Astrocyte (in vitro differentiated cells and primary cell): ENCODE measurements around the gene CCDC136. TPM values are rescaled to one million over a fixed set of nuclear protein-coding genes. Genes with fewer than 3 reads are reported as not detected.

Source experiments
- DNase-seq: peaks from one replicate; pipeline ENCODE4 v3.0.0-alpha.2; 2010; ENCODE audit warnings: low read depth
- FAIRE-seq: peaks from 2 replicates; lab custom pipeline; 2011; peaks lifted over from hg19 to GRCh38; lab: Jason Lieb, UNC
- H2AFZ ChIP-seq: 2 replicates; pipeline ENCODE4 v1.6.0; 2012; ENCODE audit warnings: low read depth, low read length, inconsistent platforms
- H3K27ac ChIP-seq: 2 replicates; pipeline ENCODE4 v1.5.1; 2011; ENCODE audit warnings: low read depth, low read length, inconsistent platforms
- H3K27me3 ChIP-seq: 2 replicates; pipeline ENCODE4 v1.6.0; 2011; ENCODE audit warnings: low read length, inconsistent platforms; ENCODE audit not compliant: insufficient read depth
- H3K36me3 ChIP-seq: 2 replicates; pipeline ENCODE4 v1.5.1; 2011; ENCODE audit warnings: low read length, inconsistent platforms; ENCODE audit not compliant: insufficient read depth
- H3K4me1 ChIP-seq: 2 replicates; pipeline ENCODE4 v1.5.1; 2011; ENCODE audit warnings: low read length, inconsistent platforms; ENCODE audit not compliant: insufficient read depth
- H3K4me2 ChIP-seq: 2 replicates; pipeline ENCODE4 v1.6.0; 2012; ENCODE audit warnings: low read length, inconsistent platforms
- H3K4me3 ChIP-seq: 2 replicates; pipeline ENCODE4 v1.5.1; 2011; ENCODE audit warnings: low read depth, mild to moderate bottlenecking, low read length, inconsistent platforms; ENCODE audit not compliant: insufficient read depth
- H3K79me2 ChIP-seq: 2 replicates; pipeline ENCODE4 v1.6.0; 2012; ENCODE audit warnings: mild to moderate bottlenecking, low read length, inconsistent platforms; ENCODE audit not compliant: insufficient read depth
- H3K9ac ChIP-seq: 2 replicates; pipeline ENCODE4 v1.6.0; 2012; ENCODE audit warnings: mild to moderate bottlenecking, low read length, inconsistent platforms
- H3K9me3 ChIP-seq: 2 replicates; pipeline ENCODE4 v1.5.1; 2012; ENCODE audit warnings: low read depth, mild to moderate bottlenecking, low read length, inconsistent platforms; ENCODE audit not compliant: insufficient read depth
- H4K20me1 ChIP-seq: 2 replicates; pipeline ENCODE4 v1.6.0; 2012; ENCODE audit warnings: low read length, inconsistent platforms; ENCODE audit not compliant: insufficient read depth
- H3K27ac Mint-ChIP-seq: one replicate; pipeline ENCODE4 v1.8.0; 2021; ENCODE audit warnings: mild to moderate bottlenecking, mixed read lengths; ENCODE audit not compliant: unreplicated experiment
- H3K27me3 Mint-ChIP-seq: one replicate; pipeline ENCODE4 v1.8.0; 2021; ENCODE audit warnings: low read depth, mixed read lengths; ENCODE audit not compliant: unreplicated experiment
- H3K36me3 Mint-ChIP-seq: one replicate; pipeline ENCODE4 v1.8.0; 2021; ENCODE audit warnings: low read depth, mixed read lengths; ENCODE audit not compliant: unreplicated experiment
- H3K4me1 Mint-ChIP-seq: one replicate; pipeline ENCODE4 v1.8.0; 2021; ENCODE audit warnings: low read depth, mixed read lengths; ENCODE audit not compliant: unreplicated experiment
- H3K4me3 Mint-ChIP-seq: one replicate; pipeline ENCODE4 v1.8.0; 2021; ENCODE audit warnings: mild to moderate bottlenecking, moderate library complexity, mixed read lengths; ENCODE audit not compliant: unreplicated experiment
- H3K9me3 Mint-ChIP-seq: one replicate; pipeline ENCODE4 v1.8.0; 2021; ENCODE audit warnings: mild to moderate bottlenecking, mixed read lengths; ENCODE audit not compliant: unreplicated experiment
- EZH2 ChIP-seq: IDR thresholded peaks from 2 replicates; pipeline ENCODE4 v1.6.1; 2012; ENCODE audit warnings: mild to moderate bottlenecking, low read length, inconsistent platforms; ENCODE audit not compliant: insufficient read depth
- total RNA-seq: library from RNA; stranded (reverse); gene quantifications from 2 replicates; pipeline ENCODE4 v1.2.1, GENCODE V29; 2021
- TF ChIP-seq, protein P1 (sequence below): IDR thresholded peaks from 2 replicates; pipeline ENCODE4 v1.5.1; 2011; ENCODE audit warnings: low read depth, mild to moderate bottlenecking, inconsistent platforms, low read length, moderate library complexity; ENCODE audit not compliant: insufficient read depth

Gene CCDC136
- total RNA-seq, 1 donor from 2014 or later, result 14.9 TPM

DNA sequence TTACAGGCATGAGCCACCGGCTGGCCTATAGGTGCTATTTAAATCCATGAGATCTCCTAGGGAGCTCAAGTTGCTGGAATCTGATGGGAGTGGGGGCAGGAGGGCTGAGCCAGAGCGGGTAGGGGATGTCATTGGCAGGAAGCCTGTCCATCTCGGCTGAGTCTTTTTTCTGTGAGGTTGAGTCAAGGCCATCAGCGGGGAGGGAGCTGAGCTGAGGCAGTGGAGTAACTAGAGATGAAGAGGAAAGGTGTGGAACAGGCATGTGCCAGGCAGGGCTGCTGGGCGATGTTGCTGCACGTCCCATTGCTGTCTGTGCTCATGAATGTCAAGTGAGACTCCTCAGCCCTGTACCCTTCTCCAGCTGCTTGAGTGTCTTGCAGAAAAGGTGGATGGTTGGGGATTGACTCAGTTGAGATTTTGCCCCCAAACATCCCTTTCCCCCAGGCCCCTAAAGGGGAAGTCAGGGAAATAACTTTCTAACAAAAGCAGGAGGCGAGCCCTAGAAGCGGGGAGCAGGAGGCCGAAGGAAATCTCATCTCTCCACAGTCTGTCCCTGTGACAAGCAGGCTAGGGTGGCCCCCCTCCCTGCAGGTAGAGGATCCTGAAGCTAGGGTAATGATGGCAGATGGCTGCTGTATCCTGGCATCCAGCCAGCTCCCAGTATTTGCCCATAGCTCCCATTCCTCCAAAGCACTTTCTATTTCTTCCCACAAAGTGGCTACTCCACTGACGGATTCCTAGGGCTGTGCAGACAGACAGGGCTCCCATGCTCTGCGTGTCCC is 76.3 kb downstream of the CCDC136 start:
- no peak overlapping the region for H3K27ac Mint-ChIP-seq
- TF ChIP-seq, protein P1, sequence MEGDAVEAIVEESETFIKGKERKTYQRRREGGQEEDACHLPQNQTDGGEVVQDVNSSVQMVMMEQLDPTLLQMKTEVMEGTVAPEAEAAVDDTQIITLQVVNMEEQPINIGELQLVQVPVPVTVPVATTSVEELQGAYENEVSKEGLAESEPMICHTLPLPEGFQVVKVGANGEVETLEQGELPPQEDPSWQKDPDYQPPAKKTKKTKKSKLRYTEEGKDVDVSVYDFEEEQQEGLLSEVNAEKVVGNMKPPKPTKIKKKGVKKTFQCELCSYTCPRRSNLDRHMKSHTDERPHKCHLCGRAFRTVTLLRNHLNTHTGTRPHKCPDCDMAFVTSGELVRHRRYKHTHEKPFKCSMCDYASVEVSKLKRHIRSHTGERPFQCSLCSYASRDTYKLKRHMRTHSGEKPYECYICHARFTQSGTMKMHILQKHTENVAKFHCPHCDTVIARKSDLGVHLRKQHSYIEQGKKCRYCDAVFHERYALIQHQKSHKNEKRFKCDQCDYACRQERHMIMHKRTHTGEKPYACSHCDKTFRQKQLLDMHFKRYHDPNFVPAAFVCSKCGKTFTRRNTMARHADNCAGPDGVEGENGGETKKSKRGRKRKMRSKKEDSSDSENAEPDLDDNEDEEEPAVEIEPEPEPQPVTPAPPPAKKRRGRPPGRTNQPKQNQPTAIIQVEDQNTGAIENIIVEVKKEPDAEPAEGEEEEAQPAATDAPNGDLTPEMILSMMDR, result no peak
- no peak for TF ChIP-seq EZH2
- Histone ChIP-seq H3K4me3 (no peak overlapping the region), H3K27me3 (peaks cover 3% of the 10 kb centered on the region), H2AFZ (no peak overlapping the region), H3K9ac (no peak overlapping the region), H3K4me1 (peaks cover 11% of the 10 kb centered on the region), H3K79me2 (peaks cover 19% of the 10 kb centered on the region), H4K20me1 (peaks cover 68% of the 10 kb centered on the region), H3K4me2 (peak overlapping the region; percentile 84), H3K36me3 (no peaks in the 10 kb centered on the region), H3K27ac (no peak overlapping the region), H3K9me3 (no peaks in the 10 kb centered on the region)
- FAIRE-seq, result no peak
- H3K9me3 Mint-ChIP-seq, result no peaks in the 10 kb centered on the region
- peak overlapping the region; percentile 54 for H3K4me3 Mint-ChIP-seq
- peaks cover 27% of the 10 kb centered on the region for H3K27me3 Mint-ChIP-seq
- peak; percentile 22 for DNase-seq
- peaks cover 17% of the 10 kb centered on the region for H3K36me3 Mint-ChIP-seq
- peaks cover 17% of the 10 kb centered on the region for H3K4me1 Mint-ChIP-seq

DNA sequence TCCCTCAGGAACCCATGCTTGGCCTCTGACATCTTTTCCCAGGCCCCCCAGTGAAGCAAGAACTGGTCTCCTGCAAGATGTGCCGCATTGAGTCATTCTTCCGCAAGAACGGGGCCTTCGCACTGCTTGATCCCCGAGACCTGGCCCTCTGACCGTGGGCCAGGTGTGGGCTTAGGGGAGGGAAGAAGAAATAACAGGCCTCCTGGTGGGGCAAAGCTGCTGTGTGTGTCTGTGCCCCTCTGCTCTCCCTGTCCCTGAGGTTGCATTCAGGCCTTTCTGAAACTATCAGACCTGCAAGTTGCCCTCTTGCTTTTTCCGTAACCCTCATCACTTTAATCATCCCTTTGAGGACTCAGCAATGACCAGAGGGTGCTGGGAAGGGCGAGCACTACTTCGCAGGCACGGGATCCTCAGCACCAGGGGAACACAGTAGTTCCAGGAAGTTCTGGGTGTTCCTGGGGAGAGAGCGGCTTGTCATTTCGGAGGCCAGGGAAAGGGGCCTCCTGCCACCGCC is 76.9 kb downstream of the CCDC136 start:
- Histone ChIP-seq H3K36me3 (no peaks in the 10 kb centered on the region), H3K27ac (no peak overlapping the region), H3K4me1 (peaks cover 11% of the 10 kb centered on the region), H2AFZ (no peak overlapping the region), H3K9ac (no peak overlapping the region), H4K20me1 (peaks cover 62% of the 10 kb centered on the region), H3K27me3 (peaks cover 3% of the 10 kb centered on the region), H3K79me2 (peaks cover 12% of the 10 kb centered on the region), H3K4me3 (no peak overlapping the region), H3K9me3 (no peaks in the 10 kb centered on the region), H3K4me2 (peak overlapping the region; percentile 84)
- peak overlapping the region; percentile 54 for H3K4me3 Mint-ChIP-seq
- H3K27me3 Mint-ChIP-seq, result peaks cover 30% of the 10 kb centered on the region
- H3K4me1 Mint-ChIP-seq, result peaks cover 15% of the 10 kb centered on the region
- no peak for FAIRE-seq
- H3K27ac Mint-ChIP-seq, result no peak overlapping the region
- TF ChIP-seq, protein P1, result no peak
- no peak for TF ChIP-seq EZH2
- H3K36me3 Mint-ChIP-seq, result peaks cover 17% of the 10 kb centered on the region
- no peaks in the 10 kb centered on the region for H3K9me3 Mint-ChIP-seq
- no peak for DNase-seq
